ENCODE results near the gene CDC42BPG.
A peak's percentile ranks its signal among the peaks of the same experiment; 100 is the strongest.

CDC42BPG gene

DNA sequence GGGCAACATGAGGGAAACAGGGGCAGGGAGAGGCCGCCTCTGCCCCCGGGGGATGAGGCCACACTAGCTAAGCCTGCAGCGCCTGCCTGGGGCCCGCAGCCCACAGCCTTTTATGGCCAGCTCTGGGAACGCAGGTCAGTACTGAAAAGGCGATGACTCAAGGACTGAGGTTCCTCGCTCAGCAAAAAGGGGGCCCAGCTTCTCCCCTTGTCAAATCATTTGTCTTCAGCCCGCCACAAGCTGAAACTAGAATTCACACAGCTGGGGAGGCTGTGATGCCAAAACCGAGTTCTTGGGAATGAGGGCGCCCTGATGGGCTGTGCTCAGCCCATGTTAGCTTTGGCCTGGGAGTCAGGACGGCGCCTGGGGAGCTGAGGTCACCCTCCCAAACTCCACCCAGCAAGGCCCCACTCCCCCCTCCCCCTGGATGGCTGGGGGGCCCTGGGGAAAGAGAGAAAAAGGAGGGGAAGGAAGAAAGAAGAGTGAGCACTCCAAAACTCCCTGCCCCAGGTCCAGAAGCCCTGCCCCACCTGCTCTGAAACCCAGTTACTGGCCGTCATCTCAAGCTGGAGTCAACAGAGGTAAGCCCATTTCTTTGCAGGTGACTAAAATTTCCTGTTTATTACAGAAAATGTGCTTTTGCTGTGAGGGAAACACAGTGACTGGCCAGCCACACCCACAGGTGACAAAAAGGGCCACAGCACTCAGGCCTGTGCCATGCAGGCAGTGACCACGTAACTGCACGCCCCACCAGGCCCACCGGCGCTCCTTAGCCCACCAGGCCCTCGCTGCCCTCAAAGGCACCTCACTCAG lies 20.2 kb upstream of the CDC42BPG start:
- peak; percentile 87 for DNase-seq (ENCODE audit: low spot score)

- no peak for DNase-seq (ENCODE audit: low spot score)
Observed at GRCh38 chr11:64864135-64864472, 19.7 kb upstream of the CDC42BPG start.

DNA sequence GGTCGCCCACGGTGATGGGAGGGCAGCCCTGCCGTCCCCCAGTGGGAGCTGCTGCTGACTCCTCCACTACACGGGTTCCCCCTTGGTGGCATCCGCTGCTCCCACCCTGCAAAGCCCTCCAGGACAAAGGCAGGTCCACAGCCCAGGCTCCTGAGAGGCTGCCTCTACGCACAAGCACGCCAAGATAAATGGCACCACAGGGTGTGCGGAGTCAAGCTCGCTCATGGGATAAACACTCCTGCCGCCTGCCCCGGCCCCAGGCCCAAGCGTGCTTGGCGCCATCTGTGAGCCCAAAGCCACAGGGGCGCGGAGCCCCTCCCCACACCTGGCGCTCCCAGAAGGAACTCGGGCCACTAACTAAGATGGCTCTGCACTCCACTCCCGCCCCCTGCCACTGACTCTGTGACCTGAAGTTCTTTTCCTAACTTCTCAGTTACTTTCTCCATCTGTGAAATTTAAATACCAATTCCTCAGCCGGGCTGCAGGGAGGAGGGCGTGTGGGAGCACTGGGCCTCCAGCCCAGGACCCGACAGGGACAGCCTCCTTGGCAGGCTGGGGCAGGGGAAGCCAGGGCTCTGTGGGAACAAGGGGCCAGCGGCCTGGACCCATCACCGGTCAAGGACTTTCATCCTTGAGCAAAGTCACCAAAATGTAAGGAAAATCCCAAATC lies 19.1 kb upstream of the CDC42BPG start:
- DNase-seq (ENCODE audit: low spot score) = no peak

- no peak for DNase-seq (ENCODE audit: low spot score)
Observed at GRCh38 chr11:64862987-64863390, 18.5 kb upstream of the CDC42BPG start.

DNA sequence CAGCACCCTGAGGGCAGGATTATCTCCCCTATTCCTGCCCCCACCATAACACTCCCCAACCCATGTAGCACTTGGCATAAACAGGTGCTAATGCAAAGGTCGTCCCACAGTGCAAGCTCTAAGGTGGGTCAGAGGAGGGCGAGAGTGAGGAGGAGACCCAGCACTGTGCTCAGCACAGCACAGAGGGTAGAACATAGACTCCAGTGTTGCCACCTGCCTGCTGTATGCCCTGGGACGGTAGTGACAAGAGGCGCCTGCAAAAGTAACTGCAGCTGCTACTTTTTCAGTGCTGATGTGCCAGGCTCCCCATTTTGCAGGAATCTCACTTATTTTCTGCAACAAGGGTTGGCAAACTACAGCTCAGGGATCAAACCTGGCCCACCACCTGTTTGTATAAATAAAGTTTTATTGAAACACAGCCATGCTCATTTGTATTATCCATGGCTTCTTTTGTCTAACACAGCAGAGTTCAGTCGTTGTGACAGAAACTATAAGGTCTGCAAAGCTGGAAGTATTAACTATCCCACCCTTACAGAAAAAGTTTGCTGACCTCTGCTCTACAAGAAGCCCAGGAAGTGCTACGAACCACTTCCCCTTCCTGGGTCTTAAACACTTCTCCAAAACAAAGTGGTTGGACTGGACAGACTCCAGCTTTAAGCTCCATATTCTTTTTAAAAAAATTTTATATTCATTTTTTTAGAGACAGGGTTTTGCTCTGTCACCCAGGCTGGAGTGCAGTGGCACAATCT lies 16.9 kb upstream of the CDC42BPG start:
- no peak for DNase-seq (ENCODE audit: low spot score)

DNA sequence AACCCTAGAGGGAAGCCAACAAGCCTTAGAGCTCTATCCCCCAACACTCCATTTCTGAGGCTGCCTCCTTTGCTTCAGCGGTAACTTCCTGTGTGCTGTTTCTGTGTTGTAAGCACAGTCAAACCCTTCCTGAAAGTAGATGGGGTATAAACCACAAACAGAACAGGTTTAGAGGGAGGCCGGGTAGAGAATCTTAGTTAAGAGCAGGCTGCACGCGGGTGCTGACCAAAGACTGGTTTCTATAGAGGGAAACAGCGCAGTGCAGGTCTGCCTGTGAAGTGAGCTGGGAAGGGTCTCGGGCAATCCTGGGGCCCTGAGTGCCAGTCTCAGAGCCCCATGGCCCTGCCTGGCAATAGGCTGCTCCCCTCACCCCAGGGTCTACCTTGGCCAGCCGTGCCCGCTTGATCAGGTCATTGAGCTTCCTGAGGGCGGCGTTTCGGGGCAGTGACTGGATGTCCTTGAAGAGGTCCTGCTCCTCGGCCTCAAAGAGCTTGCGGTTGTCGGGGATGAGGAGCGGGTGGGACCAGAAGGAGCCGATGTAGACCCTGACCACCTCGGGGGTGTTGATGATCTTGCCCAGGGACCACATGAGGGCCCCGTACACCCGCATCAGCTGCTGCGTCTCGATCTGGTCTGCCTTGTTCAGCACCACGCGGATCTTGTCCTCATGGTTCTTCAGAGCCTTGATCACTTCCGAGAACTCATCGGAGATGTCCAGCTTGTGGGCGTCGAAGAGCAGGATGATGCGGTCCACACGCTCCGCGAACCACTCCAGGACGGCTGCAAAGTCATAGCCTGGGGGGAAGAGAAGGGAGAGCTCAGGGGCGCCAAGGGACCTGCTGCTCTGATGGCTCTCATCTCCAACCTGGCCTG lies 15.3 kb upstream of the CDC42BPG start:
- DNase-seq (ENCODE audit: low spot score) = no peak

GRCh38 chr11:64858467-64859263 lies 14.2 kb upstream of the CDC42BPG start:
- no peak for DNase-seq (ENCODE audit: low spot score)

- no peak for DNase-seq (ENCODE audit: low spot score)
Observed at GRCh38 chr11:64857485-64857884, 13.0 kb upstream of the CDC42BPG start.

DNA sequence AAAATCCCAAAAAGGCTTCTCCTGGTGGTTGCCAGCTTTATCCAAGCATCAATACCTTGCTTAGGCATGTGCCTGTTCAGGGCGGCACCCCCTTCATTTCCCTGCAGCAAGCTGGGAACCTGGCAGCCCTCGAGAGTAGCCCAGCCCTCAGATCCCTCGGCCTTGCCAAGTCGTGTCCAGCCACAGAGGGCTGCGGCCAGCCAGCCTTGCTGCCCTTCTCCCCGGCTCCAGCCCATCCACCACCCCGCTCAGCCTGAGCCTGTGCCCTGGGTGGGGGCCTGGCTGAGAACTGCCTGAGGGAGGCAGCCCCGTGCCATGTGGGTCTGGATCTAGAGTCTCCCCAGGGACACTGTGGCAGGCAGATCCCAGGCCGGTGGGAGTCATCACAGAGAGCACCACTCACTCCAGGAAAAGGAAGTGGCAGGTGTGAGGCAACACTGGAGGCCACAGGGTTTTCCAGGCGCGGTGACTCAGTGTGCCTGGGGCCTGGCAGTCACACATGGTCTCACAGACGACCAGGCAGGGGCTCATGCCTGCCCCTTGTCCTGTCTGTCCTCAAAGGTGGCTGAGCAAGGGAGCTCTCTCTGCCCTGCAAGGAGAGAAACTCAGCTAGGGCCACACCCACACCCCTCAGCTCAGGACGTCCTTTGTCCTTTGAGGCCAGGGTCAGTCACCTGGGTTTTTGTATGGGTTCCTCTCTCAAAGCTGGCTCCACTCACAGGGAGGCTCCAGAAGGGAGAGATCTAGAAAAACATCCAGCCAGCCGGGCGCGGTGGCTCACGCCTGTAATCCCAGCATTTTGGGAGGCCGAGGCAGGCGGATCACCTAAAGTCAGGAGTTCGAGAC lies 12.2 kb upstream of the CDC42BPG start:
- DNase-seq (ENCODE audit: low spot score) = peak; percentile 81

DNA sequence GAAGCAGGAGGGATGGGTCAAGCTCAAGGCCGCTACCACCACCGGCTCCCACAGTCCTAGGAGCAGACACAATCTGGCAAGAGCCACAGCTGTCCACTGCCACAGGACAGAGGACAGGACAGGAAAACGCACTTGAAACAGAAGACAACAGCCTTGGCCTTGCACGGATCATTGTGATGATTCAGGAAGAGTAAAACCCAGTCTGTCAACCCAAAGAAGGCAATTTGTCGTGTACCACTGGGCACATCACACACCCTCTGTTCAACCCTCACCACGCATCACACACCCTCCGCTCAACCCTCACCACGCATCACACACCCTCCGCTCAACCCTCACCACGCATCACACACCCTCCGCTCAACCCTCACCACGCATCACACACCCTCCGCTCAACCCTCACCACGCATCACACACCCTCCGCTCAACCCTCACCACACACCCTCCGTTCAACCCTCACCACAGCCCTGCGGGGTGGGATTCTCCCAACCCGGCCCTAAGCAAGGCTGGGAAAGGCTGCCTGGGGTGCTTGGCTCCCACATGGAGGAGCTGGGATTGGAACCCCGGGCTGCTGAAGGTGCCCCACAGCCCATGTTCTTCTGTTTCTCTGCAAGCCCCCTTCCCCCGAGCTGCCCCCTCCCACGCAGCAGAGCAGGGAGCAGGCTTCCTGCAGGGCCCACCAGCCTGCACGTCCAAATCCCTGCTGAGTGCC lies 11.3 kb upstream of the CDC42BPG start:
- DNase-seq (ENCODE audit: low spot score) = no peak

DNA sequence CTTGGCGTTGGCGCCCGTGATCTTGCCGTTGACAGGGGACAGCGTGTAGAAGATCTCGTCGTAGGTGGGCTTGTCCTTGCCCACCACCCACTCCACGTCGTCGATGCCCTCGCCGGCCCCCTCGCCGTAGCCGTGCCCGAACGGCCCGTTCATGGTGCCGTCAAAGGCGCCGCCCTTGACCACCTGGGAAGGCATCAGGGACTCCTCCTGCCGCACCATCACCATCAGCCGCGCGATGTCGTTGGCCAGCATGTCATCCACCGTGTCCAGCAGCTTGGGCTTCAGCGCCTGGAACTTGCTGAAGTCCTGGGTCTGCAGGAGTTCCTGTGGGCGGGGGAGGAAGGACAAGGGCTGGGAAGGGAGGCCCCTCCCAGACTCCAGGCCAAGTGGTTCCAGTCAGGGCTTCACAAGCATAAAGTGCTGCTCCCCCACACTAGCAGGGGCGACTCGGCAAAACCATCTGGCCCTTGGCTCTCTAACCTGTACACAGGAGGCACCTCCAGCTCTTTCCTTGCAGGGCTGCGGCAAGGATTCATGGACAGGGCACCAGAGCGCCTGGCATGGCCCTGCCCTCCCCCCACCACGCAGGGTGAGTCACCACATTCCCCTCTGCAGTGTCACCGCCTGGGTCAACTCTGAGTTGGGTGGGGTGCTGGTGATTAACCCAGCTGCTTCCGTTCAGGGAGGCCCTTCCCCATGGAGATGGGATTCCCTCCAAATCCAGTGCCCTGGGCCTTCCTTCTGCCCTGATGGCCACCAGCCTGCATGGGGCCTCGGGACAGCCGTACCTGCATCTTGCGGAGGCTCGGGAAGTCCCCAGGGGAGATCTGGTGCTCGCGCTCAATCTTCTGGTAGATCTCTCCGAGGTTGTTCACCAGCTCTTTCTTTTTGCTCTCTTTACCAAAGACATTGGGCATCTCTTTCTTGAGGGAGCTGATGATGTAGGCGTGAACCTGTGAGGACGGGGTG lies 10.4 kb upstream of the CDC42BPG start:
- DNase-seq (ENCODE audit: low spot score) = peak; percentile 96

- DNase-seq (ENCODE audit: low spot score) = no peak
Observed at GRCh38 chr11:64854157-64854533, 9.7 kb upstream of the CDC42BPG start.

DNA sequence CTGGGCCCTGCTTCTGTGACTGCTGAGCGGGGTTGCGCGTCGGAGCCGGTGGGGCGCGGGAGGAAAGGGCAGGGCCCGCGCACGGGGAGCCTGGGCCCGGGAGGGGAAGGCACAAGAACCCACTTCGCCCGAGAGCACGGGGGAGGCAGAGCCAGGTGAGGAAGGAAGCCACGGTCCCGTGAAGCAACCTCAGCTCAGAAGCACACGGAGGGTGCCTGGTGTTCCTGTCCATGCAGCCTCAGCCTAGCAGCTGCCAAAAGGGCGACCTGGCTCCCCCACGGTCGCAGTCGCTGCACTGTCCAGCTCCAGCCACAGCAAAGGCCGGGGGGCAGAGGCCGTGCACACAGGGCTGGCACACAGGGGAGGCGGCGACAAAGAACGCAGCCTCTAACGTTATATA lies 9.3 kb upstream of the CDC42BPG start:
- DNase-seq (ENCODE audit: low spot score) = no peak

- DNase-seq (ENCODE audit: low spot score) = no peak
Observed at GRCh38 chr11:64852804-64853509, 8.5 kb upstream of the CDC42BPG start.

GRCh38 chr11:64851831-64852351 lies 7.4 kb upstream of the CDC42BPG start:
- no peak for DNase-seq (ENCODE audit: low spot score)

- no peak for DNase-seq (ENCODE audit: low spot score)
Observed at GRCh38 chr11:64850979-64851567, 6.6 kb upstream of the CDC42BPG start.
